T-helper 1 cell treated with Interleukin-12 subunit alpha and Interleukin-12 subunit beta and Interleukin-4 antibody, amounts not matched to agents 30 μg/mL and 1 μg/mL, for 36 hours (primary cell): ENCODE measurements around the gene BTBD10.
A peak's percentile ranks its signal among the peaks of the same experiment; 100 is the strongest.
"Not testable (repeated sequence)": the region's sequence is repeated elsewhere in the genome, so short reads cannot be mapped to it uniquely, and the experiment has no call there.

Experiments used
- H3K27ac Mint-ChIP-seq: one replicate; pipeline ENCODE4 v1.8.0; 2021; ENCODE audit warnings: mild to moderate bottlenecking, mixed read lengths
- H3K27me3 Mint-ChIP-seq: one replicate; pipeline ENCODE4 v1.8.0; 2021; ENCODE audit warnings: low read depth, mixed read lengths
- H3K36me3 Mint-ChIP-seq: one replicate; pipeline ENCODE4 v1.8.0; 2021; ENCODE audit warnings: low read depth, mixed read lengths
- H3K4me1 Mint-ChIP-seq: one replicate; pipeline ENCODE4 v1.8.0; 2021; ENCODE audit warnings: low read depth, mixed read lengths
- H3K4me3 Mint-ChIP-seq: one replicate; pipeline ENCODE4 v1.8.0; 2021; ENCODE audit warnings: mild to moderate bottlenecking, moderate library complexity, mixed read lengths
- H3K9me3 Mint-ChIP-seq: one replicate; pipeline ENCODE4 v1.8.0; 2021; ENCODE audit warnings: mixed read lengths

The BTBD10 gene

GRCh38 chr11:13427440-13427839, 35.6 kb downstream of the BTBD10 start:
- Mint-ChIP-seq H3K4me1 (no peaks in the 10 kb centered on the region), H3K36me3 (peaks cover 27% of the 10 kb centered on the region), H3K27ac (no peak overlapping the region), H3K9me3 (peaks cover 20% of the 10 kb centered on the region), H3K4me3 (no peak overlapping the region), H3K27me3 (no peaks in the 10 kb centered on the region)

- Mint-ChIP-seq H3K4me3 (no peak overlapping the region), H3K4me1 (no peaks in the 10 kb centered on the region), H3K36me3 (peaks cover 18% of the 10 kb centered on the region), H3K9me3 (peaks cover 17% of the 10 kb centered on the region), H3K27me3 (no peaks in the 10 kb centered on the region), H3K27ac (no peak overlapping the region)
Observed at GRCh38 chr11:13423372-13423771, 39.6 kb downstream of the BTBD10 start.

GRCh38 chr11:13421561-13421960, 41.5 kb downstream of the BTBD10 start:
- H3K27ac Mint-ChIP-seq, result no peak overlapping the region
- H3K4me1 Mint-ChIP-seq, result no peaks in the 10 kb centered on the region
- no peak overlapping the region for H3K4me3 Mint-ChIP-seq
- peaks cover 8% of the 10 kb centered on the region for H3K36me3 Mint-ChIP-seq
- H3K9me3 Mint-ChIP-seq, result peaks cover 2% of the 10 kb centered on the region
- no peaks in the 10 kb centered on the region for H3K27me3 Mint-ChIP-seq

- H3K4me1 Mint-ChIP-seq, result no peaks in the 10 kb centered on the region
- no peak overlapping the region for H3K4me3 Mint-ChIP-seq
- peaks cover 18% of the 10 kb centered on the region for H3K36me3 Mint-ChIP-seq
- no peaks in the 10 kb centered on the region for H3K9me3 Mint-ChIP-seq
- H3K27me3 Mint-ChIP-seq, result no peaks in the 10 kb centered on the region
- H3K27ac Mint-ChIP-seq, result no peak overlapping the region
Observed at GRCh38 chr11:13415201-13415600, 47.8 kb downstream of the BTBD10 start.

- Mint-ChIP-seq H3K27ac (no peak overlapping the region), H3K27me3 (no peaks in the 10 kb centered on the region), H3K36me3 (peaks cover 27% of the 10 kb centered on the region), H3K4me1 (no peaks in the 10 kb centered on the region), H3K9me3 (peaks cover 4% of the 10 kb centered on the region), H3K4me3 (no peak overlapping the region)
Observed at GRCh38 chr11:13405220-13405619, 57.8 kb downstream of the BTBD10 start.

GRCh38 chr11:13398335-13398734, 64.7 kb downstream of the BTBD10 start:
- Mint-ChIP-seq H3K36me3 (peaks cover 38% of the 10 kb centered on the region), H3K9me3 (peaks cover 27% of the 10 kb centered on the region)
- H3K27ac Mint-ChIP-seq, H3K27me3 Mint-ChIP-seq, H3K4me1 Mint-ChIP-seq, H3K4me3 Mint-ChIP-seq: not testable (repeated sequence)

GRCh38 chr11:13391217-13391616, 71.8 kb downstream of the BTBD10 start:
- H3K27me3 Mint-ChIP-seq, result no peaks in the 10 kb centered on the region
- peaks cover 21% of the 10 kb centered on the region for H3K36me3 Mint-ChIP-seq
- peaks cover under 1% of the 10 kb centered on the region for H3K9me3 Mint-ChIP-seq
- peaks cover 2% of the 10 kb centered on the region for H3K4me1 Mint-ChIP-seq
- H3K27ac Mint-ChIP-seq, result no peak overlapping the region
- H3K4me3 Mint-ChIP-seq, result no peak overlapping the region

- H3K4me3 Mint-ChIP-seq, result no peak overlapping the region
- peaks cover 28% of the 10 kb centered on the region for H3K36me3 Mint-ChIP-seq
- peaks cover 2% of the 10 kb centered on the region for H3K4me1 Mint-ChIP-seq
- no peaks in the 10 kb centered on the region for H3K9me3 Mint-ChIP-seq
- no peaks in the 10 kb centered on the region for H3K27me3 Mint-ChIP-seq
- no peak overlapping the region for H3K27ac Mint-ChIP-seq
Observed at GRCh38 chr11:13388741-13389140, 74.3 kb downstream of the BTBD10 start.

DNA sequence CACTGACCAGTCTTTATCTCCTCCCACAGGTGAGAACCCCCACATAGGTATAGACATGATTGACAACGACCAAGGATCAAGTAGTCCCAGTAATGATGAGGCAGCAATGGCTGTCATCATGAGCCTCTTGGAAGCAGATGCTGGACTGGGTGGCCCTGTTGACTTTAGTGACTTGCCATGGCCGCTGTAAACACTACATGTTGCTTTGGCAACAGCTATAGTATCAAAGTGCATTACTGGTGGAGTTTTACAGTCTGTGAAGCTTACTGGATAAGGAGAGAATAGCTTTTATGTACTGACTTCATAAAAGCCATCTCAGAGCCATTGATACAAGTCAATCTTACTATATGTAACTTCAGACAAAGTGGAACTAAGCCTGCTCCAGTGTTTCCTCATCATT, 76.5 kb downstream of the BTBD10 start:
- Mint-ChIP-seq H3K9me3 (no peaks in the 10 kb centered on the region), H3K36me3 (peaks cover 37% of the 10 kb centered on the region), H3K4me1 (peaks cover 2% of the 10 kb centered on the region), H3K27ac (no peak overlapping the region), H3K4me3 (no peak overlapping the region), H3K27me3 (no peaks in the 10 kb centered on the region)

- H3K9me3 Mint-ChIP-seq, result no peaks in the 10 kb centered on the region
- H3K27me3 Mint-ChIP-seq, result no peaks in the 10 kb centered on the region
- peaks cover 2% of the 10 kb centered on the region for H3K4me1 Mint-ChIP-seq
- no peak overlapping the region for H3K27ac Mint-ChIP-seq
- H3K36me3 Mint-ChIP-seq, result peaks cover 35% of the 10 kb centered on the region
- no peak overlapping the region for H3K4me3 Mint-ChIP-seq
Observed at GRCh38 chr11:13384908-13385640, 77.9 kb downstream of the BTBD10 start.

DNA sequence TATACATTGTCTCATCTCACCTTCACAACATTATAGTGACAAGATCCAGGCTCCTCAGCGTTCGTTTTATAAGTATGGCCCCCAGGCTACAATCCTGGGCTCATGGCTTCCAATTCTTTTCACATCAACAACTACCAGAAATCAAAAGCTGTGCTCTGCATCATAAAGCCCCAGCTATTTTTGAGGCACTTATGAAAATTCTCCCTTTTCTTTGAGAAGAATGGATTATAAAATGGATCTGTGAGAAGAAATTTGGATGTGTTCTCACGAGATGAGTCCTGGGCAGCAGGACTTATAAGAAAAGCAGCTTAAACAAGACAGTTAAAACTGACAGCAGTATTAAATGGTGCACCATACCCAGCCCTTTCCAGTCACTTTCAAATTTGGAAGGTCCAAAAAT, 80.3 kb downstream of the BTBD10 start:
- H3K36me3 Mint-ChIP-seq, result peaks cover 40% of the 10 kb centered on the region

GRCh38 chr11:13380731-13381130, 82.3 kb downstream of the BTBD10 start:
- H3K4me1 Mint-ChIP-seq, result no peaks in the 10 kb centered on the region
- no peak overlapping the region for H3K27ac Mint-ChIP-seq
- H3K9me3 Mint-ChIP-seq, result no peaks in the 10 kb centered on the region
- H3K27me3 Mint-ChIP-seq, result no peaks in the 10 kb centered on the region
- H3K4me3 Mint-ChIP-seq, result no peak overlapping the region
- H3K36me3 Mint-ChIP-seq, result peaks cover 45% of the 10 kb centered on the region

More for the DNA sequence above, 80.3 kb downstream of the BTBD10 start:
- H3K4me3 Mint-ChIP-seq, result no peak overlapping the region
- H3K9me3 Mint-ChIP-seq, result no peaks in the 10 kb centered on the region
- H3K27me3 Mint-ChIP-seq, result no peaks in the 10 kb centered on the region
- no peak overlapping the region for H3K27ac Mint-ChIP-seq
- no peaks in the 10 kb centered on the region for H3K4me1 Mint-ChIP-seq

GRCh38 chr11:13378316-13378715, 84.7 kb downstream of the BTBD10 start:
- no peak overlapping the region for H3K27ac Mint-ChIP-seq
- H3K27me3 Mint-ChIP-seq, result no peaks in the 10 kb centered on the region
- peaks cover 53% of the 10 kb centered on the region for H3K36me3 Mint-ChIP-seq
- no peaks in the 10 kb centered on the region for H3K4me1 Mint-ChIP-seq
- no peaks in the 10 kb centered on the region for H3K9me3 Mint-ChIP-seq
- no peak overlapping the region for H3K4me3 Mint-ChIP-seq

DNA sequence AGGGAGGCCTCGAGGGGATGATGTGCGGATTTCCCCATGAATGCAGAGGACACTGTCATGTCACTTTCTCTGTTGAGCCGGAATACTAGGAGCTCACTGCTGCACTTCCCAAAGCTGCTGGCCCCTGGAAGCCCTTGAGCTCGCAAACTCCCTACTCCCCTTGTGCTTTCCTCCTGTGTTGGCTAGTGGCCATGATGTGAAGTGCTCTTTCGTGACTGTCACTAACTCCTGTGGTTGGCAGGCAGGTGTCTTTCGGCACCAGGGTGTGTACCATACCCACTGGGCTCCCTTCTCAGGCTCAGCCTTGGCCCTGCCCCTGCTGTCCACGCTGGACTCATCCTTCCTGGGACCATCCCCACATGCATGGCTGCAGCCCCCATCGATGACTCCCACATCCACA, 86.2 kb downstream of the BTBD10 start:
- Mint-ChIP-seq H3K9me3 (no peaks in the 10 kb centered on the region), H3K36me3 (peaks cover 43% of the 10 kb centered on the region), H3K27ac (peak overlapping the region; percentile 3), H3K4me1 (no peaks in the 10 kb centered on the region), H3K4me3 (no peak overlapping the region), H3K27me3 (no peaks in the 10 kb centered on the region)

DNA sequence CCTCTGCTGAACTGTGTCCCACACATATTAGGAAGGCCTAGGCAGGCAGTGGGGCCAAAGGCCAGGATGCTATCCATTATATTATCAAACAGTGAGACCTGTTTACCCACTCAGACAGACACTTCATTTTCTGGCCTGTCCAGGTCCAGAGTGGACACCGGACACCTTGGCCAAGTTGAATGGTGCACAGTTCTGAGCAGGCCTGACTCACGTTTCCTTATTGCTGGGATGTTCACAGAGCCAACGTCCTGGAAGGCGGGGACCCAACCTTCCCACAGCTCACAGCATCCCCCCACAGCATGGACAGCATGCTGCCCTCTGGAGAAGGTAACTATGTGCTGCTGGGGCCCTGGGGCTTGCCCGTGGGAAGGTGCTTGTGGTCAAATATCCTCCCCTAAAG, 86.6 kb downstream of the BTBD10 start:
- no peak overlapping the region for H3K4me3 Mint-ChIP-seq
- H3K27ac Mint-ChIP-seq, result no peak overlapping the region
- no peaks in the 10 kb centered on the region for H3K27me3 Mint-ChIP-seq
- no peaks in the 10 kb centered on the region for H3K9me3 Mint-ChIP-seq
- peaks cover 40% of the 10 kb centered on the region for H3K36me3 Mint-ChIP-seq
- H3K4me1 Mint-ChIP-seq, result no peaks in the 10 kb centered on the region

- Mint-ChIP-seq H3K9me3 (no peaks in the 10 kb centered on the region), H3K4me1 (no peaks in the 10 kb centered on the region), H3K27ac (no peak overlapping the region), H3K27me3 (no peaks in the 10 kb centered on the region), H3K4me3 (no peak overlapping the region), H3K36me3 (peaks cover 35% of the 10 kb centered on the region)
Observed at GRCh38 chr11:13375798-13376197, 87.2 kb downstream of the BTBD10 start.
